Airway epithelial cell (primary cell): ENCODE measurements around the gene PROK2. TPM values are rescaled to one million over a fixed set of nuclear protein-coding genes. Genes with fewer than 3 reads are reported as not detected.

Experiments
- total RNA-seq: library from RNA; depleted of rRNA; stranded (reverse); fragments of >200 nt; gene quantifications from 2 replicates; pipeline ENCODE4 v1.2.3, GENCODE V29; 2015

The PROK2 gene
- total RNA-seq, result not detected in 2 replicates

GRCh38 chr3:71784914-71785531, at the start of gene PROK2:
TSS of gene PROK2 (minus strand) at chr3:71785148. CDS start at chr3:71785052, 96 bp downstream.

GRCh38 chr3:71753701-71754609, 31.0 kb downstream of the PROK2 start, which contains the start of gene GPR27:
TSS of gene GPR27 (plus strand) at chr3:71753855. CDS start at chr3:71754050, 195 bp downstream.

GRCh38 chr3:71725271-71725991, 59.5 kb downstream of the PROK2 start, which contains the start of gene EIF4E3:
TSS of gene EIF4E3 (minus strand) at chr3:71725402. CDS start at chr3:71725367, 35 bp downstream.

Other genes with a start within 250 kb of the PROK2 start
- 11.5 and 22.8 TPM in 2 replicates for gene FOXP1, start 201.4 kb downstream of the PROK2 start, total RNA-seq
- 2.2 and 6.0 TPM in 2 replicates for gene EIF4E3, start 59.7 kb downstream of the PROK2 start, total RNA-seq
- 0.19 and 0.63 TPM in 2 replicates for gene GPR27, start 31.3 kb downstream of the PROK2 start, total RNA-seq